H1 (cell line): ENCODE measurements around the gene S100A12. TPM values are rescaled to one million over a fixed set of nuclear protein-coding genes. Genes with fewer than 3 reads are reported as not detected.

Source experiments
- CTCF ChIA-PET: fragments of 300-600 bp; sonication (Branson Sonifier 250); formaldehyde crosslinking; loops from one replicate; lab custom pipeline; 2021; ENCODE audit not compliant: partially characterized antibody; lab: Charles Lee
- POLR2A ChIA-PET: fragments of 300-600 bp; sonication (Branson Sonifier 250); formaldehyde crosslinking; loops from one replicate; lab custom pipeline; 2021; ENCODE audit warnings: inconsistent platforms; ENCODE audit not compliant: partially characterized antibody; lab: Charles Lee
- DNase-seq, 2 experiments: peaks; one replicate each; pipeline versions ENCODE4 v3.0.0 to v3.0.0-alpha.2; 2010 to 2022; ENCODE audit warnings: low spot score in 2 of 2, low read depth in 1 of 2, mixed read lengths in 1 of 2
- FAIRE-seq: peaks from 2 replicates; lab custom pipeline; 2011; peaks lifted over from hg19 to GRCh38; lab: Jason Lieb, UNC
- H2AFZ ChIP-seq: 2 replicates; pipeline ENCODE4 v1.8.1; 2012; ENCODE audit warnings: low read length, inconsistent platforms
- H2AK5ac ChIP-seq: 2 replicates; pipeline ENCODE4 v1.6.1; 2013; ENCODE audit warnings: low read depth, low read length
- H2BK120ac ChIP-seq: replicated peaks from 2 replicates; pipeline ENCODE3; 2013; ENCODE audit warnings: low read depth, low read length, inconsistent platforms
- H2BK12ac ChIP-seq: 2 replicates; pipeline ENCODE4 v1.6.1; 2013; ENCODE audit warnings: low read depth, low read length
- H2BK15ac ChIP-seq: 2 replicates; pipeline ENCODE4 v1.6.1; 2013; ENCODE audit warnings: low read length
- H2BK20ac ChIP-seq: 2 replicates; pipeline ENCODE4 v1.6.1; 2013; ENCODE audit warnings: low read length
- H2BK5ac ChIP-seq: 2 replicates; pipeline ENCODE4 v1.6.1; 2013; ENCODE audit warnings: low read depth, low read length
- H3K14ac ChIP-seq: 2 replicates; pipeline ENCODE4 v1.6.1; 2013; ENCODE audit warnings: inconsistent platforms; ENCODE audit not compliant: insufficient read length
- H3K18ac ChIP-seq: 2 replicates; pipeline ENCODE4 v1.6.1; 2013; ENCODE audit warnings: low read length; ENCODE audit errors: extremely low read depth
- H3K23ac ChIP-seq: 2 replicates; pipeline ENCODE4 v1.6.1; 2013; ENCODE audit warnings: inconsistent platforms; ENCODE audit not compliant: insufficient read length
- H3K23me2 ChIP-seq: 2 replicates; pipeline ENCODE4 v1.6.1; 2013; ENCODE audit warnings: low read depth, low read length
- H3K27ac ChIP-seq: 2 replicates; pipeline ENCODE4 v1.6.1; 2011; ENCODE audit warnings: low read depth, low read length, inconsistent platforms
- H3K27me3 ChIP-seq, 4 experiments: replicated peaks in 1 of 4; 1 replicate in 1 of 4; 2 replicates in 3 of 4; pipeline versions ENCODE4 v1.6.1 to v1.8.1; 2011 to 2013; ENCODE audit warnings: low read length in 3 of 4, mild to moderate bottlenecking in 3 of 4, inconsistent platforms in 2 of 4, mixed read lengths in 2 of 4, moderate library complexity in 1 of 4; ENCODE audit not compliant: control insufficient read depth in 3 of 4, insufficient read depth in 3 of 4; ENCODE audit errors: extremely low read depth in 1 of 4
- H3K36me3 ChIP-seq, 4 experiments: 2 replicates each; pipeline versions ENCODE4 v1.6.1 to v1.8.1; 2011 to 2013; ENCODE audit warnings: mild to moderate bottlenecking in 4 of 4, low read length in 3 of 4, moderate library complexity in 2 of 4, control low read depth in 1 of 4, inconsistent platforms in 1 of 4; ENCODE audit not compliant: insufficient read depth in 4 of 4, control insufficient read depth in 2 of 4
- H3K4ac ChIP-seq: replicated peaks from 2 replicates; pipeline ENCODE3; 2013; ENCODE audit warnings: low read length, low read depth, mixed read lengths, inconsistent platforms; ENCODE audit not compliant: insufficient read length
- H3K4me1 ChIP-seq, 4 experiments: replicated peaks in 1 of 4; 1 replicate in 1 of 4; 2 replicates in 3 of 4; pipeline versions ENCODE4 v1.6.1 to v1.8.1; 2011 to 2013; ENCODE audit warnings: low read length in 3 of 4, inconsistent platforms in 2 of 4, mixed read lengths in 1 of 4; ENCODE audit not compliant: insufficient read depth in 4 of 4, control insufficient read depth in 3 of 4
- H3K4me2 ChIP-seq, 2 experiments: 2 replicates each; pipeline versions ENCODE4 v1.6.1 to v1.8.1; 2011 to 2013; ENCODE audit warnings: low read depth in 2 of 2, low read length in 2 of 2, control low read depth in 1 of 2, inconsistent platforms in 1 of 2, mild to moderate bottlenecking in 1 of 2; ENCODE audit not compliant: insufficient read depth in 1 of 2
- H3K4me3 ChIP-seq, 4 experiments: fragments of 200-600, 300-600 bp in 1 of 4; sonication (generic), shearing (Covaris generic), sonication (Bioruptor Twin) in 1 of 4; 2 replicates each; pipeline versions ENCODE4 v1.5.1 to v1.8.1; 2011 to 2016; ENCODE audit warnings: low read length in 4 of 4, low read depth in 3 of 4, control low read depth in 2 of 4, inconsistent platforms in 2 of 4, mild to moderate bottlenecking in 2 of 4, mixed read lengths in 1 of 4, moderate library complexity in 1 of 4; ENCODE audit not compliant: insufficient read depth in 2 of 4; ENCODE audit errors: extremely low read depth in 1 of 4
- H3K56ac ChIP-seq: replicated peaks from 2 replicates; pipeline ENCODE3; 2013; ENCODE audit warnings: low read depth, mild to moderate bottlenecking, mixed read lengths, low read length, inconsistent platforms; ENCODE audit not compliant: insufficient read length
- H3K79me1 ChIP-seq: 2 replicates; pipeline ENCODE4 v1.6.1; 2013; ENCODE audit warnings: low read depth, low read length, control low read depth
- H3K79me2 ChIP-seq, 2 experiments: 2 replicates each; pipeline versions ENCODE4 v1.6.1 to v1.8.1; 2012 to 2013; ENCODE audit warnings: low read length in 2 of 2, mild to moderate bottlenecking in 2 of 2, inconsistent platforms in 1 of 2; ENCODE audit not compliant: insufficient read depth in 2 of 2, control insufficient read depth in 1 of 2
- H3K9ac ChIP-seq, 4 experiments: replicated peaks in 1 of 4; 1 replicate in 1 of 4; 2 replicates in 3 of 4; pipeline versions ENCODE4 v1.6.1 to v1.8.1; 2011 to 2013; ENCODE audit warnings: low read depth in 3 of 4, low read length in 3 of 4, control low read depth in 2 of 4, mild to moderate bottlenecking in 2 of 4, moderate library complexity in 2 of 4, inconsistent platforms in 1 of 4; ENCODE audit errors: extremely low read depth in 1 of 4
- H3K9me3 ChIP-seq, 2 experiments: 2 replicates each; pipeline versions ENCODE4 v1.6.1 to v1.8.1; 2012 to 2013; ENCODE audit warnings: mild to moderate bottlenecking in 2 of 2, moderate library complexity in 2 of 2, control low read depth in 1 of 2, inconsistent platforms in 1 of 2, low read depth in 1 of 2, low read length in 1 of 2, mixed read lengths in 1 of 2; ENCODE audit not compliant: insufficient read depth in 2 of 2
- H4K20me1 ChIP-seq, 2 experiments: replicated peaks in 1 of 2; 2 replicates each; pipeline versions ENCODE3 to v1.8.1; 2011 to 2013; ENCODE audit warnings: inconsistent platforms in 2 of 2, low read length in 2 of 2, mild to moderate bottlenecking in 1 of 2; ENCODE audit not compliant: insufficient read depth in 2 of 2, control insufficient read depth in 1 of 2
- H4K5ac ChIP-seq: 2 replicates; pipeline ENCODE4 v1.6.1; 2013; ENCODE audit warnings: low read length, low read depth, mixed read lengths, inconsistent platforms; ENCODE audit not compliant: insufficient read length
- H4K8ac ChIP-seq: 2 replicates; pipeline ENCODE4 v1.8.0; 2013; ENCODE audit warnings: mild to moderate bottlenecking, moderate library complexity, low read length, inconsistent platforms; ENCODE audit not compliant: insufficient read depth; ENCODE audit errors: extremely low read depth
- H4K91ac ChIP-seq: replicated peaks from 2 replicates; pipeline ENCODE3; 2013; ENCODE audit warnings: low read length, mixed read lengths, inconsistent platforms; ENCODE audit not compliant: insufficient read length
- POU5F1 ChIP-seq: IDR thresholded peaks from 2 replicates; pipeline ENCODE4 v1.6.1; 2011; ENCODE audit warnings: low read depth, mild to moderate bottlenecking, low read length, moderate library complexity
- SRF ChIP-seq: IDR thresholded peaks from 2 replicates; pipeline ENCODE4 v1.6.1; 2011; ENCODE audit warnings: mild to moderate bottlenecking, low read depth, low read length, moderate library complexity
- TAF1 ChIP-seq: IDR thresholded peaks from 2 replicates; pipeline ENCODE4 v1.6.1; 2011; ENCODE audit warnings: mild to moderate bottlenecking, low read depth, low read length
- WGBS, 2 experiments: shearing (Covaris generic) in 1 of 2; methylation state at CpG; one replicate each; pipeline versions ENCODE4 v1.1.6 to v1.1.7; 2013 to 2015; ENCODE audit warnings: low lambda C conversion rate in 2 of 2, mixed read lengths in 2 of 2, inconsistent platforms in 1 of 2, low coverage in 1 of 2, missing lambda C conversion rate in 1 of 2; ENCODE audit not compliant: insufficient replicate concordance in 2 of 2, insufficient coverage in 1 of 2, insufficient read length in 1 of 2; ENCODE audit errors: extremely low coverage in 1 of 2, missing lambda C conversion rate in 1 of 2; 5-methylcytosine and 5-hydroxymethylcytosine counted together
- polyA plus RNA-seq, 7 experiments: library from polyadenylated mRNA; depleted of rRNA in 3 of 7; stranded (reverse) in 5 of 7; unstranded in 2 of 7; fragments of >200 nt in 5 of 7; fragments of 200-250 nt in 2 of 7; gene quantifications; 1 replicate in 5 of 7; 2 replicates in 1 of 7; 4 replicates in 1 of 7; pipeline versions ENCODE4 v1.2.1 to v1.2.3, GENCODE V29; 2011 to 2013; ENCODE audit warnings: missing spikeins in 2 of 7, mixed read lengths in 2 of 7
- total RNA-seq: library from RNA; stranded (reverse); fragmentation: NEBNext Ultra II Directional; extraction: Animal tissue kit (Norgen Biotek cat#: 25700); gene quantifications from 2 replicates; pipeline ENCODE4 v1.2.1, GENCODE V29; 2021

The S100A12 gene
- total and polyA plus RNA-seq, 2 of the 8 experiments (the other 6 are each of a cell fraction or from before 2014, with no cell fraction given) = not detected

GRCh38 chr1:153386500-153386901, 11.1 kb upstream of the S100A12 start:
- POLR2A ChIA-PET = interaction anchor here (0.7 kb wide), 1 partner anchor 228 kb away, joined by 3 read pairs; no protein-coding TSS in a partner anchor
- no peak for FAIRE-seq
- TF ChIP-seq TAF1 (no peak), POU5F1 (no peak), SRF (no peak)

More at GRCh38 chr1:153386500-153386901, 11.1 kb upstream of the S100A12 start:
- no peak overlapping the region for H3K14ac ChIP-seq
- H3K4me2 ChIP-seq = no peak overlapping the region
- H3K27ac ChIP-seq = no peak overlapping the region
- no peak overlapping the region for H3K18ac ChIP-seq
- H3K9me3 ChIP-seq = no peaks in the 10 kb centered on the region
- no peak overlapping the region for H3K9ac ChIP-seq
- no peak overlapping the region for H3K56ac ChIP-seq
- H2AK5ac ChIP-seq = no peak overlapping the region
- no peak overlapping the region for H4K91ac ChIP-seq
- no peaks in the 10 kb centered on the region for H3K36me3 ChIP-seq
- H4K8ac ChIP-seq = no peak overlapping the region
- H2BK5ac ChIP-seq = no peak overlapping the region
- no peak overlapping the region for H4K5ac ChIP-seq
- peaks cover 0 to 2% (median 0%) of the 10 kb centered on the region in 4 experiments; a peak in 1 of 7 replicates for H3K27me3 ChIP-seq
- 84% methylated on average over 5 of the region's 5 CpGs; no CpG with 5 or more reads in 1 of the 2 experiments for WGBS, 2 experiments
- no peaks in the 10 kb centered on the region for H4K20me1 ChIP-seq
- H3K4ac ChIP-seq = no peak overlapping the region
- H3K23me2 ChIP-seq = no peaks in the 10 kb centered on the region
- no peak overlapping the region for H3K23ac ChIP-seq
- CTCF ChIA-PET = interaction anchor here (0.8 to 2.3 kb wide), 5 partner anchors 31 to 108 kb away, joined by 3 to 10 read pairs (median 4); no protein-coding TSS in a partner anchor
- no peaks in the 10 kb centered on the region for H3K79me1 ChIP-seq
- no peak overlapping the region for H2AFZ ChIP-seq
- H2BK20ac ChIP-seq = no peak overlapping the region
- no peak overlapping the region for H2BK15ac ChIP-seq
- no peaks in the 10 kb centered on the region for H3K79me2 ChIP-seq
- H3K4me1 ChIP-seq = no peaks in the 10 kb centered on the region
- H2BK12ac ChIP-seq = no peak overlapping the region
- H2BK120ac ChIP-seq = no peak overlapping the region
- H3K4me3 ChIP-seq = no peak overlapping the region
- no peak for DNase-seq
